ENCODE measurements around the gene FDXACB1. TPM values are rescaled to one million over a fixed set of nuclear protein-coding genes. Genes with fewer than 3 reads are reported as not detected.
A peak's percentile ranks its signal among the peaks of the same experiment; 100 is the strongest.

The FDXACB1 gene, protein sequence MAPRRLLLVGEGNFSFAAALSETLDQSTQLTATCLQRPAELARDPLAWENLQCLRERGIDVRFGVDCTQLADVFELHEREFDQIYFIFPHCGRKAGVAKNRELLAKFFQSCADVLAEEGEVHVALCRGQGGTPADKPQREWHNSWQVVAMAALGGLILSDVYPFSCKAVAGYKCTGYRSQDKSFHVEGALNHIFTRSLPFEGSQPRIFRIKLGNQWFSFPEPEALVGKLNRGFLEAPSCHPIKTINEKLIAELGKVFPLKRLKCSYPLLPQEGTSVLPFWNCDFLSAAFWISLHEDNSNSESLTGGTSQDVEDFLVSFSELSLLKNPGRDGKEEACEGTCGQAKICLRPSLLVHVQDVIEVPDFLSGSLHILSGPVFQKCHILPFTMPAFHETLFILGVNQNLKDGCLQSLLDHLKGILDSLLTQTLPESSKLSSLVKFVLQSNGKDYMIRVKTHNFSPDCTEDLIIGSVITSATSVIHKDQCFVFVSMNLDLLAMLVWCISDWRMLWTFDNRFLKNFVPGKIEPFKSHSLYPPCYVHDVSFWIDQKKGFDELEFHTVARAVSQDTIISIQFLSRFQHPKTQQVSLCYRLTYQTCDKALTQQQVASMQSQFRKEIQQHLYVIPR
- 0.73 TPM for total RNA-seq
- long read RNA-seq, partial matches to known transcripts = 0 of 1 reads
- long read RNA-seq, other reads (novel, unspliced or antisense) = 0 of 1 reads

DNA sequence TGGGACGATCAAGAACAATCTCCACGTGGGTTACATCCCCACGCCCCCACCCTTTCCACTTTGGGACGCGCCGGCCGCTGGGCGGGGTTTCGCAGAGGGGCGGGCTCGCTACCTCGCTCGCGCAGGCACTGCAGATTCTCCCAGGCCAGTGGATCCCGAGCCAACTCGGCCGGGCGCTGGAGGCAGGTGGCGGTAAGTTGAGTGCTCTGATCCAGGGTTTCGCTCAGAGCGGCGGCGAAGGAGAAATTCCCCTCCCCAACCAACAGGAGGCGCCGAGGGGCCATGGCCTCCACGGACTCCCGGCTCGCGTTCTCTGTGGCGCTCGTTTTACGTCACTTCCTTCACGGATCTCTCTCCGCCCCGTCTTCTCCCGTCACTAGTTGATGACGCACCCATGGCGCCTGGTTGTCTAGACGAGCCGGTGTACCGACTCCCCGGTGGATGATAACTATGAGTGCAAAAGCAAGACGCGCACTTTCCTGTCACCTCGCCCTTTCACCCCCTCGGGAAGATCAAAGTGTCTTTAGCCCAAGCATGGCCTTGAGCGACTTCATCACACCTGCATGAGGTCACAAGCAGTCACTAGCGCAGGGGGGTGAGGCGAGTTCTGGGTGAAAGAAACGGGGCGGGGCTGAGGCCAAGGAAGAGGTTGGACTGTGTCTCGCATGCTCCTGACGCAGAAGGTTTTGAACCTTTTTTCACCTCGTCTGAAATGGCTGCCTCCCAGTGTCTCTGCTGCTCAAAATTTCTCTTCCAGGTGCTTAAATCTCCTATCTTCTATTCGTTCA, at the start of gene FDXACB1, which contains the start of gene CFAP68:
Gene FDXACB1 (minus strand): TSS at position 317 of the 788 bp plus-strand sequence. CDS start 33 bp downstream, at position 284.
Gene CFAP68 (plus strand): TSS at position 693 of the 788 bp plus-strand sequence. CDS start 20 bp downstream, at position 713.
- peak; percentile 99 for DNase-seq (ENCODE audit: low spot score)
- intact Hi-C loops (cut with DNase I) = loop anchor here (2.0 to 5.0 kb wide), 4 partner anchors 48 to 193 kb away; partner anchors contain the start of genes NKAPD1 and PIH1D2

DNA sequence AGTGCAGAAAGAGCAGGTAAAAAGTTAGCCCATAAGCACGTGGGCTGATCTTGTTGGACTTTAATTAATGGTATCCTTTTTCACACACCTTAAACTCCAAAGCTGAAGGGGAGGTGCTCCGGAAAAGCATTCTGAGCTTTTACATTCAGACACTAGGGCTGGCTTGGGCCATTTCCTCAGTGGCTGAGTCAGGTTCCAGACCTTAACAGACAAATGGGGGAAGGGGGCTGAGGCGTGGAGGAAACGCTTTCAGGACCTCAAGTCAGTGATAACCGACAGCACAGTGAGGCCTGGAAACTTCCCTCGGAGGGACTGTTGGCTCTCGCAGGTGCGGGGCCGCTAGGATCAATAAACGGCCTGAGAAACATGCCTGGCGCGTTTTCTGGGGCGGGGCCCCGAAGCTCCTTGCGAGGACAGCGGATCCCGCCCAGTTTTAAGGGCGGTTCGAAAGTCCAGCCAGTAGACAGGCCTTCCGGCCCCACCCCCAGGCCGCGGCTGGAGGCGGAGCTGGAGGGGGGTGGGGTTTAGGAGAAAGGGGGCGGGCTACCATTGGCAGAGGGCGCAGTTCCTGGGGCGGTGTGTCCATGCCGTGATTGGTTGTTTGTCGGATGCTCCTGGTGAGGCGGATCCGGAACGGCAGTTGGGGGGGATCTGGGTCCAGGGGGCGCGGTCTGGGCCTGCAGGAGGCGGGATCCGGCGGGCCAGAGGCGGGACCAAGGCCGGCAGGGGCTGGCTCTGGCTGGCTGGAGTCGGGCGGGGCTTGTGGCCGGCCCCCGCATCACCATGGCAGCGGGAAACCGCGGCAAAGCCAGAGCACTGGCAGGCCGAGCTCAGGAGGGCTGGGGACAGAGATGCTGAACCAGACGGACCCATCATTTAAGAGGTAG, 47.8 kb upstream of the FDXACB1 start:
- DNase-seq (ENCODE audit: low spot score) = peak; percentile 98
- intact Hi-C loops (cut with DNase I) = loop anchor here (5.0 kb wide), 2 partner anchors 49 to 161 kb away; partner anchors contain the start of genes CFAP68, FDXACB1, SDHD and TIMM8B

- DNase-seq (ENCODE audit: low spot score) = no peak
- intact Hi-C loops (cut with DNase I) = loop anchor here (5.0 kb wide), 2 partner anchors 49 to 161 kb away; partner anchors contain the start of genes CFAP68, FDXACB1, SDHD and TIMM8B
Measured at GRCh38 chr11:111925953-111926352, 47.0 kb upstream of the FDXACB1 start.

- intact Hi-C loops (cut with DNase I) = no loop called here
- no peak for DNase-seq (ENCODE audit: low spot score)
Measured at GRCh38 chr11:111923951-111924350, 45.0 kb upstream of the FDXACB1 start.

GRCh38 chr11:111923351-111923788, 44.4 kb upstream of the FDXACB1 start:
- DNase-seq (ENCODE audit: low spot score) = no peak
- intact Hi-C loops (cut with DNase I) = no loop called here

DNA sequence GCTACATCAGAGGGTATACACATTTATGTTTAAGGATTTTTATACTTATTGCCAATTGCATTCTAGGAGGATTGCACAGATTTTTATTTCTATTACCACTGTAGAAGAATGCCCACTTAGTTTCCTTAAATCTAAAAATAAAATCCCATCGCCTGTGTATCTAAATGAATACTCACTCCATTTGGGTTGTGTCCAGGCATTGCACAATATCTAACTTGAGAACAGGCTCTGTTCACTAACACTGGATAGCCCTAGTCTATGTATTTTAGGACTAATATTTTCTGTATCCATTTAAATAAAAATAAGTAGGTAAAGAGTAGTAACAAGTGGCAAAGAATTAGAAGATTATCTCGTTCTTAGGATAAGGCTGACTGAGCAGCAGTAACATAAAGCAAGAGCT, 43.8 kb upstream of the FDXACB1 start:
- DNase-seq (ENCODE audit: low spot score) = no peak
- intact Hi-C loops (cut with DNase I) = no loop called here

DNA sequence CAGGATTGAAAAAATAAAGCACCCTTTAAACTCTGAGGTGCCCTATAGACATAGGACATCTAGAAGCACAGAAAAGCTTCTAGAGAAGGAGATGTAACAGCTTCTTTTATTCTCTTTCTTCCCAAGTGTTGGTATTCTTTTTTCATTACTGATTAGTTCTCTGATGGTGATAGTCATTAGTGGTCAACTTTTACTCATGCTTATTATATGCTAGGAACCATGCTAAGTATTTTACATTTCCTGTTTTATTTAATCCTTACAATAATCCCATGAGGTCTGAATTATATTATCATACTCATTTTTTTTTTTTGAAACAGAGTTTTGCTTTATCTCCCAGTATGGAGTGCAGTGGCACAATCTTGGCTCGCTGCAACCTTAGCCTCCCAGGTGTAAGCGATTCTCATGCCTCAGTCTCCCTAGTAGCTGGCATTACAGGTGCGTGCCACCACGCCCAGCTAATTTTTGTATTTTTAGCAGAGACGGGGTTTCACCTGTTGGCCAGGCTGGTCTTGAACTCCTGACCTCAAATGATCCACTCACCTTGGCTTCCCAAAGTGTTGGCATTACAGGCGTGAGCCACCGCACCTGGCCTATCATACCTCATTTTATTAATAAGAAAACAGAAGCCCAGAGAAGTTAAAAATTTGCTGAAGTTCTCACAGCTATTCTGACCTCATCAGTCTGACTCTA, 42.7 kb upstream of the FDXACB1 start:
- intact Hi-C loops (cut with DNase I) = no loop called here
- DNase-seq (ENCODE audit: low spot score) = no peak

- DNase-seq (ENCODE audit: low spot score) = no peak
- intact Hi-C loops (cut with DNase I) = no loop called here
Measured at GRCh38 chr11:111920908-111921307, 41.9 kb upstream of the FDXACB1 start.

GRCh38 chr11:111918390-111919256, 39.7 kb upstream of the FDXACB1 start, which contains the start of gene C11orf52:
TSS of gene C11orf52 (plus strand) at chr11:111918913. CDS start at chr11:111918973, 60 bp downstream.
- no peak for DNase-seq (ENCODE audit: low spot score)
- intact Hi-C loops (cut with DNase I) = no loop called here

DNA sequence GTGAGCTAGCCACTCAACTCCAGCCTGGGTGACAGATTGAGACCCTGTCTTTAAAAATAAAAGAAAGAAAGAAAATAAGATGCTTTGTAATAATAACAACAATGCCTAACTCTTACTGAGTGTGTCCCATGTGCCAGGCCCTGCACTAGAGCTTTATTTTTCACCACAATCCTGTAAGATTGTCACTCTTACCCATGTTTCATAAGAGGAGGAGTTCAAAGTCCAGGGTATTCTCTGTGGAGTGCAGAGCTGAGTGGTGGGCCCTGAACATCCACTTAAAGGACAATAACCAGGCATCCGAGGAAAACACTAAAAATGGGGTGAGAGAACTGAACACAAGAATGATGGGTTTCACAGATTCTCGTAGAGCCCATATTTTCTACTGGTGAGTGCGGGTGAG, 38.8 kb upstream of the FDXACB1 start:
- intact Hi-C loops (cut with DNase I) = no loop called here
- no peak for DNase-seq (ENCODE audit: low spot score)

DNA sequence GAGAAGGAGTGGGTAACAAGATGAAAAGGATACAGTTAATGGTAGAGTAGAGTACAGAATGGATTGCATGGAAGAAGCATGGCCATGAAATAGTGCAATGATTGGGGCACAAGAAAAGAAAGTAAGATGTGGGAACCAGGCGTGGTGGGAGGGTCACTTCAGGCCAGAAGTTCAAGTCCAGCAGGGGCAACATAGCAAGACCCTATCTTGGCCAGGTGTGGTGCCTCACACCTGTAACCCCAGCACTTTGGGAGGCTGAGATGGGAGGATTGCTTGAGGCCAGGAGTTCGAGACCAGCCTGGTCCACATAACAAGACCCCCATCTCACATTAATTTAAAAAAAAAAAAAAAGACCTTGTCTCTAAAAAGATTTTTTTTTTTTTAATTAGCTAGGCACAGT, 38.3 kb upstream of the FDXACB1 start:
- intact Hi-C loops (cut with DNase I) = no loop called here
- no peak for DNase-seq (ENCODE audit: low spot score)

GRCh38 chr11:111916768-111917167, 37.8 kb upstream of the FDXACB1 start:
- intact Hi-C loops (cut with DNase I) = no loop called here
- DNase-seq (ENCODE audit: low spot score) = no peak

DNA sequence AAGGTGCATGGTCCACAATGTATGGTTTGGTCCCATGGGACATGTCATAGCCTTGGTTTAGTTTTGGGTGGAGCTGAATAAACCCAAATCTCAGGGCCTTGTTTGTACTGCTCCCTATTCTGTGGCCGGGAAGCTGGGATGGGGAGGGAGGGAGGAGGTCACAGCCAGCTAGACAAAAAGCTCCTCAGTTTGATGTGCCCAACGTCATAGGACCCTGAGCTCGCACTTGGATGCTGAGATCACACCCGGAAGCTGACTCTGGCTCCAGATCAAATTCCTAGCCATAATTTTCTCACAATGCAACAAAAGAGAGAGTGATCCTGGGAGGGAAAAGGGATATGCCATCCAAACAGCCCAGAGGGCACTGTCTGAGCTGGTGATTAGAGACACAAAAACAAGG, 35.0 kb upstream of the FDXACB1 start:
- peak; percentile 82 for DNase-seq (ENCODE audit: low spot score)
- intact Hi-C loops (cut with DNase I) = no loop called here

DNA sequence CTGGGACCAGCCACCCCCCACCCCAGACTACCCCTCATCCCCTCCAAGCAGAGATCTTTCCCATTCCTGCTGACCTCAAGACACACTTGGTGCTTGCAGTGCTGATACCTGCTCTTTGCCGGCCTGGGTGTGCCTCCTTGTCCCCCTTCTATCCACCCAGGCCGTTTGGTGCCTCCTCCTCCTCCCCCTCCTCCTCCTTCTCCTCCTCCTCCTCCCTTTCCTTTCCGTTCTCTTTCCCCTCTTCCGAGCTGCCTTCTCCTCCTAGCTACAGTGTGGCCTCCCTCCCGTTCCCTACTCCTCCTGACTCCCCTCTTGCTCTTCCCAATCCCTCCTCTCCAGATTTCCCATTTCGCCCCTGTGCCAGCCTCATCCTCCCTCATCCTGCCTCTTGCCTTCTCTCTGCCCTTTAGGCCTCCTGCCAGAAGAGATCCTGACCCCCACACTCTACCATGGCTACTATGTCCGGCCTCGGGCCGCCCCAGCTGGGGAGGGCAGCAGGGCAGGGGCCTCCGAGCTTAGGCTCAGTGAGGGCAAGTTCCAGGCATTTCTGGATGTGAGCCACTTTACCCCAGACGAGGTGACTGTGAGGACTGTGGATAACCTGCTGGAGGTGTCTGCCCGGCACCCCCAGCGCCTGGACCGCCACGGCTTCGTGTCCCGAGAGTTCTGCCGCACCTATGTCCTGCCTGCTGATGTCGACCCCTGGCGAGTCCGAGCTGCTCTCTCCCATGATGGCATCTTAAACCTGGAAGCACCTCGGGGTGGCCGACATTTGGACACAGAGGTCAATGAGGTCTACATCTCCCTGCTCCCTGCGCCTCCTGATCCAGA, 34.3 kb upstream of the FDXACB1 start:
- intact Hi-C loops (cut with DNase I) = no loop called here
- no peak for DNase-seq (ENCODE audit: low spot score)

DNA sequence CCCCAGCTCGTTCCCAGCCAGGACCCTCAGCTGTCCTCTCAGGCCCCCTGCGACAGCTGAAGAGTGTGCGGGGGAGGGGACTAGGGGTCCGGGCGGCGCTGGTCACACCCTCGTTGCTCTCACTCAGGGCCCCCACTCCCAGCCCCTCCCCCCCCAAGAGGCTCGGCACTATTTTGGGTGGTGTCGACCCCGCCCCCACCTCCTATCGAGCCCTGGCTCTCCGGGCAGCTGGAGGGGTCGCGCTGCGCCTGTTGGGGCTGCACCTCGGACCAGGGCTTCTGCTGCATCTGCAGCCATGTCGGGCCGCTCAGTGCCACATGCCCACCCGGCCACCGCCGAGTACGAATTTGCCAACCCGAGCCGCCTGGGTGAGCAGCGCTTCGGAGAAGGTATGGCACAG, 33.6 kb upstream of the FDXACB1 start, which contains the start of gene HSPB2:
Gene HSPB2 (plus strand): TSS at position 200 of the 400 bp plus-strand sequence. CDS start 96 bp downstream, at position 296.
- DNase-seq (ENCODE audit: low spot score) = no peak
- intact Hi-C loops (cut with DNase I) = no loop called here

Data from cardiac septum (tissue), 1 donor.